Globus pallidus (tissue), 1 donor: Measurements from ENCODE around the gene GPR107.

Experiments used
- DNase-seq: peaks from one replicate; pipeline ENCODE4 v3.0.0-alpha.2; 2015; ENCODE audit warnings: low spot score

Gene GPR107

DNA sequence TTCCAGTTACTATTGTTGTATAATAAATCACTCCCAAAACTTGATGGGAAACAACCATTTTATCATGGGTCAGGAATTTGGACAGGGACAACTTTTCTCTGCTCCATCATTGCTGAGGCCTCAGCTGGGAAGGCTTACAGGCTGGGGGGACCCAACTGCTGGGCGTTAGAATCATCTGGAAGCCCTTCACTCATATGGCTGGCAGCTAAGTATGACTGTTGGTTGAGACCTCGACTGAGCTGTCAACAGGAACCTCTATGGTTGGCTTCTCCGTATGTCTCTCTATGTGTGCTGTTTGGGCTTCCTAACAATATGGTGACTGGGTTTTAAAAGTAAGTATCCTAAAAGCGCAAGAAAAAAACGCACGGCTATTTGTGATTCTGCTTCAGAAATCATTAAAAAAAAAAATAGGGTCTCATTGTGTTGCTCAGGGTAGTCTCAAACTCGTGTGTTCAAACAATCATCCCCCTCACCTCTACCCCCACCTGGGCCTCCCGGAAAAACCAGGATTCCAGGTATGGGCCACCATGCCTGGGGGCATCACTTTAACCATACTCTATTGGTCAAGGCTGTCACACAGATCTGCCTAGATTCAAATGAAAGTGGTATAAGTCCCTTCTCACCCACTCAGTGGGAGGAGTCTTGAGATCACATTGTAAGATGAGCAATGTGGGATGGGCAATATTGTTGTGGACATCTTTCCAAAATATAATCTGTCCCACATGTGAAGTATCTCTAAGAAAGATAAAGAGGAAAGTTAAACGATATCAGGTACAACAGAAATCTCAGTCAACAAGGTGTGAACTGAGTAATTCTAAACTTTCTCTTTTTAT lies 26.0 kb upstream of the GPR107 start:
- DNase-seq = no peak

DNA sequence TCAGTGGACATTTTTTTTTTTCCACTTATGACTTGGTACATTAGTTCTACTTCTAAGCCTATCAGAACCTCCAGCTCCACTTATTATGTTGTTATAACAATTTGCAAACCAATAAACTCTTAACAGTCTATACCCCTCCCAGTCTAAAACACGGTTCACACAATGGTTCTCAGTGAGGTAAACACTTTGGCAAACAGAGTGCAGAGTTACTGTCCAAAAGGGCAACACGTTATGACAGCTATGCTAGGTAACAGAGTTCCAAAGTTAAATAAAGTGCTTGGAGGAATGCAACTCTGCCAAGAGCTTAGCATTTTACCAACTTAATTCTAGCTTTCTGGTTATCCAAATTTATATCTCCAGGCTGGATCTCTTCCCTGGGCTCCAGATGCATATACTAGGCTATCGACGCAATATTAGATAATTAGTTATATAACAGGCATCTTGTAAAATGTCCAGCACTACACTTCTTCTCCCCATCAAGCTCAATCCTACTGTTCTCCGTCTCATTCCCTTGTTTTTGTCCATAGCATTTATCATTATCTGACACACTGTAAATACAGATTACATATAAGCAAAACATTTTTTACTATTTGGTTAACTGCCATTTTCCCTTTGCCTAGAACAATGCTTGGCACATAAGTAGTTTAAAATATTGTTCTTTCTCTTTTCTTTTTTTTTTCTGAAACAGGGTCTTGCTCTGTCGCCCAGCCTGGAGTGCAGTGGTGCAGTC lies 25.0 kb upstream of the GPR107 start:
- no peak for DNase-seq

DNA sequence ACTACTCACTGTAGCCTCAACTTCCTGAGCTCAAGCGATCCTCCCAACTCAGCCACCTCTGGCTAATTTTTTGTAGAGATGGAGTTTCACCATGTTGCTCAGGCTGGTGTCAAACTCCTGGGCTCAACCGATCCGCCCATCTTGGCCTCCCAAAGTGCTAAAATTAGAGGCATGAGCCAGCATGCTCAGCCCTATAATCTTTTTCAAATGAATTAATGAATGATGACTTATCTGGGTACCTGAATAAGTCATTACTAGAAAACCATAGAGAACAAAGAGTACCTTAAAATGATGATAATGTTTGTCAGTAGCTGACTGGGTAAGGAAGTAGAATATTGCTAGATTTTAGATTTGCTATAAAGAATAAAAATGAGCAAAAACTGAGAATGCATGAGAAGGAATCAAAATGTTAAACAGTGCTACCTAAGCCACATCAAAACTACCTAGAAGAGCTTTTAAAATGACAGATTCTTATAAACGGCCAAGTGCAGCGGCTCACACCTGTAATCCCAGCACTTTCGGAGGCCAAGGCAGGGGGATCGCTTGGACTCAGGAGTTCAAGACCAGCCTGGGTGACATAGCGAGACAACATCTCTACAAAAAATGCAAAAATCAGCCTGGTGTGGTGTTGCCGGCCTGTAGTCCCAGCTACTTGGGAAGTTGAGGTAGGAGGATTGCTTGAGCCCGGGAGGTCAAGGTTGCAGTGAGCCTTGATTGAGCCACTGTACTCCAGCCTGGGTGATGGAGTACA lies 24.3 kb upstream of the GPR107 start:
- DNase-seq = no peak

DNA sequence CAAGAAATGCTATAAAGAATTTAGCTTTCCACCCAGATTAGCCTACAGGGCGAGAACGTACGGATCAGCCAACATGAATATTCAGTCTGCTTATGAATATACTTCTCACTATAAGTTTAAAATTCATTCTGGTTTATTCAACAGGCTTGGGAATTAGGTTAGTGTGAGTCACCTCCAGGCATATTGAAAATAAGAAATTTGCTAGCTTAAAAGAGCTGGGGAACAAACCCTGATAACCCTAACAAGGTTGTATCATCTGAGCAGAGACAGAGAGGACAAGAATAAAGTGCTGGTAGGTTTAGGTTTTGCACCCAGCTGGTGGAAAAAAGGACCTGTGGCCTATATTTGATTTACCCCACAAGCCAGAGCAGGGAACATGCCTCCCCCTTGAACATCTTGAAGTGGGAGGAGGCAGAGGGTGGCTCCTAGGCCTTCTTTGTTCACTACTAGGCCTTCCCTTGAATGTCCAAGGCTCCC lies 23.0 kb upstream of the GPR107 start:
- no peak for DNase-seq

DNA sequence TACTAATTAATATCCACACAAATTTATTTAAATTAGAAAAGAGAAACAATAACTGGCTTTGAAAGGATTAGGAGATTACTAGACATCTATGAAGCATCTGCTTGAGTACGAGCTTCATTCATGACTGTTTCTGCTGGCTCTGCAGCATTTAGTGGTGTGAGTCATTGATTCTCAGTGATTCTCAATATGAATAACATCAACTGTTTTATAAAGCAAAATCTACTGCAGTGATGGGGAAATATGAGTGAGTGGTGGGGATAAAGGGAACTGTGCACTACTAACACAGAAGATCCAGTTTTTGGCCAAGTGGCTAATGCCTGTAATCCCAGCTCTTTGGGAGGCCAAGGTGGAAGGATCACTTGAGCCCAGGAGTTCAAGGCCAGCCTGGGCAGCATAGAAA lies 19.1 kb upstream of the GPR107 start:
- DNase-seq = no peak

DNA sequence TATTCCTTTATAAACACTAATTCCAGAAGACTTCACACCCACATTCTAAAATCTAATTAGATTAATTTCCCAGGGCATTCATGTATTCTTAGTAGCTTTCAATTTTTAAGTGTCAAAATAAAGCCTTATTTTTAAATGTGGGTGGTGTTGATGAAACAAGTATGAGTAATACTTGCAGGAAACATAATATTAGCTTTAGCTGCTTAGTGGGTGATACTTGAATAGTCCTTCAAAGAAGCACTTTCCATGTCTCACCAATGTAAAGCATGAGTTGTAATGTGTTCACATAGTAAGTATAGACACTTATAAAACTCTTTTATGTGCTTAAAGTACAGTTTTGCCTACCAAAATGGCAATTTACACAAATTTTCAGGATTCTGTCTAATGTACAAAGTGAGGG lies 17.6 kb upstream of the GPR107 start:
- no peak for DNase-seq

DNA sequence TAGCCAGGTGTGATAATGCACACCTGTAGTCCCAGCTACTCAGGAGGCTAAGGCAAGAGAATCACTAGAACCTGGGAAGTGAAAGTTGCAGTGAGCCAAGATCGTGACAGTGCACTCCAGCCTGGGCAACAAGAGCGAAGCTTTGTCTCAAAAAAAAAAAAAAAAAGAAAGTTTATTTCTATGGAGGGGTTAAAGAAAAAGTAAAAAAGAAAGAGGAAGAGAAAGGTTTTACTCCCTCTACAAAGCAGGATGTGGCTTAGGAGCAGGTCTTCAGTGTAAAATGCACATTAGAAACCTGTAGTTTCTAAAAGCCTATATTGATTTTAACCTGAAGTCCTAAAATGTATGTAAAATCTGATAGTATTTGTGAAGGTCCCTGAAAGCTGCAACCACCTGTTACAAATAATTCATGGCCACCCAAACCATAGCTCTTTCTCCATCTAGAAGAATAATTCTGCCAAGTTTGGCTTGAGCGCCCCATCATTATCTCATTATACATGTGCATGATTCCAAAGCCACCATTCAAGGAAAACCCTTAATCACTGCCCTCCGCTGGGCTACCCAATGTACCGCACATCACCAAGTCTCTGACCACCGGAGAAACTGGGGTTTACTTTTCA lies 14.1 kb upstream of the GPR107 start:
- no peak for DNase-seq

DNA sequence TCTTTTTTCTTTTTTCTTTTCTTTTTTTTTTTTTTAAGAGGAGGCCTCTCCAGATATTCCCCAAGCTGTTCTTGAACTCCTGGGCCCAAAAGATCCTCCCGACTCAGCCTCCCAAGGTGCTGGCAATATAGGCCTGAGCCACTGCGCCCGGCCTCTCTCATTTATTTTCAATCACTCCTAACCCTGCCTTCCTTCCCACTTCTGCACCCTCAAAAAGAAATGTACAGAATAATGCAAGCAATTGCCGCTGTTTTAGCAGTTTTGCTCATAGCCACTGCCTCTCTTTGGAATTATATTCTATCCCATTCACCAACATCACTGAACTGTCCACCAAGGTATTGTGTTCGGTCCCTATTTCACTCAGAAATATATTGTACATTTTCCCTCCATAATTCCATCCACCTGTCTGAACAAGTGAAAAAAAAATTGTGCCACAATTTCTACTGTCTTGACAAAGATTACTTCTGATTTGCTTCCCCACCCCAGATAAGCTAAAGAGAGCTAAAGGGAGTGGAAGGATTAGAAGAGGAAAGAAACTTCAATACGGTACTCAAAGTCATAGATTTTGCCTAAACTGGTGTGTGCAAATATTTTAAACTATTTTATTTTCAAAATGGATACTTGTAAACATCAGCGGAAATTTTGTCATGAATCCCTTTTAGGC lies 12.6 kb upstream of the GPR107 start:
- DNase-seq = no peak

DNA sequence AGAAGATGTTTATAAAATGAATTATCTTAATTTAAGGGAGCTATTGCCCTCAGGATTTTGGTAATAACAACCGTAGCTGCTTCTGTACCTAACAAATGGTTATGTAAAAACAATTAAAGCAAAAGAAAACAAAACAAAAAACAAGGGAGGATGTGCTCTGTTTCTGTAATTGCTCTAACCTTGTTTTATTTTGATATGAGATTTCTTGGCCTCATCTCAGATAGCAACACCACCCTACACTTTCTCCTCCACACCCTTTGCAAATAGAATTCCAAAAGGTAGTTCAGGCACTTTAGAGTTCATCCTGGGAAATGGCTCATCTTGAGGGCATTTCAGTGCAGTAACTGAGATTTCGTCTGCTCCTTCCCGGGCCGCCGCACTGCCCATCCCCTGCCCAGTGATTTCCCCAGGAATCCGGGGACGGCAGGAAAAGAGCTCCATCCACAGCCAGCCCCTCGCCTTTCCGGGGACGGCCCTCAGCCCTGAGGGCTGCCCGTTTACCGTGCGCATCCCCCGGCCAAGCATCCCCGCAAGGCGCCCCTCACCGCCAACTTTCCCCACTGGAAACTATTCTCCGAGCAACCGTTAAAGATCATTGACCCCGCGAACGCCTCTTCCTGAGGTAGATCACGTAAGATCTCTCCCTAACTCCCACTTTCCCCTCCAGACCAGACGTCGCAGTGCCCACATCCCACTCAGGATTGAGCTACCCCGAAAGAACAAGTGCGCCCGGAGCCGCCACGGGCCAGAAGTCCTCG lies 11.9 kb upstream of the GPR107 start:
- DNase-seq = no peak

DNA sequence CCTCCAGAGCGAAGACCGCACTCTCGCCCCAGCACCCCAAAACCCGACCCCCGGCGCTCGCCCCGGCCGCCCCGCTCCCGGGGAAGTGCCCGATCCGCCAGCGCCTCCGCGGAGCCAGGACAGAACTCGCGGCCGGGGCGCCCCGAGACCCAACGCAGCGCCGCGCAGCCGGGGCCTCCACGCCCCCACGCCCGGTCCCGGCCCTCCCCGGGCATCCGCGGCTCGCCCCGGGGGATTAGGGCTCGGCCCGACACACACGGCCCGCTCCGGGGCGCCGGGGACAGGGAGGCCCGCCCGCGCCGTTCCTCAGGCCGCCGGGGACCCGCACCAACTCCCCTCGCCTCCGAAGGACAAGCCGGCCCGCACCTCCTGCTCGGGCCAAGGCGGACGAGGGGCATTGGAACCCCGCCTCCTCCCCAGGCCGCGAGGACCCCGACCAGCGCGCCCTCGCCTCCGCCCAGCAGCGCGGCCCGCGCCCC lies 11.3 kb upstream of the GPR107 start:
- no peak for DNase-seq

DNA sequence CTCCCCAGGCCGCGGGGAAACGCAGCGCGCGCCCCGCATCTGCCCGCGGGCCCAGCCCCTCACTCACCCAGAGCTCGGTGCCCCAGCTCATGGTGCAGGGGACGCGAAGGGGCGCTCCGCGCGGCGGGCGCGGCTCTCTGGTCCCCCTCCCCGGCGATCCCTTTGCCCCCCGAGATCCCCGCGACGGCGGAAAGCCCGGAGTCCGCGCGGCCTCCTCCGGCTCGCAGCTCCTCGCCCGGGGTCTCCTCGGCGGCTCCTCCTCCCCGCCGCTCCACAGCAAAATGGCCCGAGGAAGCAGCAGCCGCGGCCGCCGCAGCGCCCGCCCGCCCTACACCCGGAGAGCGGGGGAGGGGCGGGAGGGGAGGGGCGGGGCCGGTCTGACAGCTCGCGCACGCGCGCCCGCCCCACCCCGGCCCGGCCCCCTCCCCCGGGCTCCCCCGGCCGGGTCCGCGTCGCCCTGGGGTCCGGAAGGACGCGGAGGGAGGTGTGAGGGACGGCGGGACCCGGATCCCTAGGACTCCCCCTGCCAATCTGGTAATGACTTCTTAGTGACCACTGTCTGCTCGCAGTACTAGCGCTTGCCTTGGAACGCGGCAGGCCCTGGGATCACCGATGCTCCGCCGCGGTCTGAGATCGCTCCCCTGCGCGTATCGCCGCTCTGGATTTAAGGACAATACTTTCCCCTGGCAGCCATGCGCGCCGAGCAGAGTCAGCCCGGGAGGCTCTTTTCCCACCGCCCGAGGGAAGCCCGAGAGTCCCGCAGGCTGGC lies 10.6 kb upstream of the GPR107 start, which contains the start of gene FNBP1:
TSS of gene FNBP1 (minus strand) at position 305 of the 769 bp plus-strand sequence. CDS start at position 91, 214 bp downstream.
- DNase-seq = peak; percentile 87

DNA sequence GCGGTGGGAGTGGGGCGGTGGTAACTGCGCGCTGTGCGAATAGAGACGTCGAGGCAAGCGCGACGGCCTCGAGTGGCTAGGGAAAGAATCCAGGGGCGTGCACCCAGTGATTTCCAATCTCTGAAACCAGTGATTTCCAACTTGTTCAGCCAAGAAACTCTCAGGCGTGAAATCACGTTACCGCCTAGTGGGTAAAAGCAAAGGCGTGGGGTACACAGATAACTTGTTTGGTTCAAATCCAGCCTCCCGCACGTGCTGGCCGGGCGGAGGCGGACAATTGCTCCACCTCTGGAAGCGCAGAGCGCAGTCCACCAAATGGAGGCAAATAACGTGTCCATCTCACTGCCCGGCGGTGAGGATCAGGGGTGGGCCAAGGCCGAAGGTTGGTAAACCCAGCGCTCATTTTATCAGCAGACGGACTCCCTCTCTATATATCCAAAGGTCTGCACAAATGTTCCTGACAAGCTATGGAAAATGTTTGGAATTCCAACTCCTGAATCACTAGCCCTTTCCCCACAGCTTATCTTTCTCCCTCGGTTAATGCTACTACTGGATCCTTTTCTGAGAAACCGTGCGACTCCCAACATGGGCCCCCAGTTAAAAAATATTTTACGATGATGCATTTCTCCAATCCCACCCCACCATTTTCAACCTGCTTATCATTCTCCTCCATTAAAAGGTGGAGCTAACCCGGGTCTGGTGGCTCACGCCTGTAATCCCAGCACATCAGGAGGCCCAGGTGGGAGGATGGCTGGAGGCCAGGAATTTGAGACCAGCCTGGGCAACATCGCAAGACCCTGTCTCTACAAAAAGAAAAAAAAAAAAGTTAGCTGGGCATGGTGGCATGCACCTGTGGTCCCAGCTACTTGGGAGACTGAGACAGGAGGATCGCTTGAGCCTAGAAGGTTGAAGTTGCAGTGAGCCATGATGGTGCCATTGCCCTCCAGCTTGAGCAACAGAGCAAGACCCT lies 9.8 kb upstream of the GPR107 start:
- no peak for DNase-seq

DNA sequence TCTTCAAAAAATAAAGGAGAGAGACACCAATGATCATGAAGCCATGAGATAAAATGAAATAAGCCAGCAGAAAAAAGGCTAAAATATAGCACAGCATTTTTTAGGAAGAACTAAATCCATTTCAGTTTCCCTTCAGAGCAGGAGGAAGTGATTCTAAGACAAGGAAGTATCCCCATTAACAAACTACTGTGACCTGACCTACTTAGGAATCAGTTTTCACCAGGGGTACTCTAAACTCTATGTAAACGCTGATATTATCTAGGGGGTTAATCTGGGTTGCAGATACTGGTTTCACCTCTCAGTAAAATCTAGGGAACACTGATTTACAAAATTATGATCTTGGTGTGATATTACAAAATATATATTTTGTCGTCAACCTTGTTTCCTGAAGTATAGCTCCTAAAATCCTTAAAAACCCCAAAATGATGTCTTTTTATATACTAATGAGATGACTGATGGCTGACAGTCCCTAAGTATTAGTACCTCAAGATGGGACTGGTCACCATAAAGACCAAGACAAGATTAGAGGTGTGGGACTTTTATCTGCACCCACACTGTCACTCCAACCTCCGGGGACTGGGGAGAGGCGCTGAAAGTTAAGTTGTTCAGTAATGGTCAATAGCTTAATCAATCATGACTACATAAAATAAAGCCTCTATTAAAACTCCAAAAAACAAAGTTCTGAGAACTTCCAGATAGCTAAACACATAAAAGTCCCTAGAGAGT lies 7.8 kb upstream of the GPR107 start:
- no peak for DNase-seq

DNA sequence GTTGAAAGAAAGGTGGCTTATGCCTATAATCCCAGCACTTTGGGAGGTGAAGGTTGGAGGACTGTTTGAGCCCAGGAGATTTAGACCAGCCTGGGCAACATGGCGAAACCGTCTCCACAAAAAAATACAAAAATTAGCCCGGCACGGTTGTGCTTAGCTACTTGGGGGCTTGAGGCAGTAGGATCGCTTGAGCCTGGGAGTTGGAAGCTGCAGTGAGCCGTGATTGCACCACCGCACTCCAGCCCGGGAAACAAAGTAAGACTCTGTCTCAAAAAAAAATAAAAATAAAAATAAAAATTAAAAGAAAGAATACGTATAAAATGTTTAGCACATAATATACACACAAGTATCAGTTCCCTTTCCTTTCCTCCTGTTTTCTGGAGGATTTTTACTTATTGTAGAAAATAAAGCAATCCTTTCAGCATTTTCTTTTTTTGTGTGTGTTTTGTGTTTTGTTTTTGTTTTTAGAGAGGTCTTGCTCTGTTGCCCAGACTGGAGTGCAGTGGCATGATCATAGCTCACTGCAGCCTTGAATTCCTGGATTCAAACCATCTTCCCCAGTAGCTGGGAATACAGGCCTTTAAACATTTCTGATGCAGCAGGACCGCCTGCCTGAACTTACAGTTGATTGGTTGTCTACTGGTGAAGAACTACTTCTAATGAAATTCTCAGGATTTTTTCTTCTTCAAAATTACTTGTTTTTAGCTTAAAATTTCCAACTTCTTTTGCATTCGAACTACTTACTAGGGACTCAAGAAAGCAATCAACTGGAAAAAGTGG lies 4.1 kb upstream of the GPR107 start:
- no peak for DNase-seq

DNA sequence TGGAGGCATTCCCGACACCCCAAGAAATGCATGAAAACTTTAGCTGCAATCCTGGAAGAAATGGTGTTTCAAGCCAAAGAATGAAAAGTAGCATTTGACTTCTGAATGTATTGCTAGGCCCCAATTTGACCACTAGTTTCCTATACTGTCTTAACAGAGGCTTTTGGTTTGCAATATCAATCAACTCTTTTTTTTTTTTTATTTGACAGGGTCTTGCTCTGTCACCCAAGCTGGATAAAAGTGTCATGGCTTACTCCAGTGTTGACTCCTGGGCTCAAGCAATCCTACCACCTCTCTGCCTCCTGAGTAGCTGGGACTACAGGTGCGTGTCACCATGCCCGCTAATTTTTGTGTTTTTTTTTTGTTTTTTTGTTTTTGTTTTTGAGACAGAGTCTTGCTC lies 3.2 kb upstream of the GPR107 start:
- DNase-seq = no peak

DNA sequence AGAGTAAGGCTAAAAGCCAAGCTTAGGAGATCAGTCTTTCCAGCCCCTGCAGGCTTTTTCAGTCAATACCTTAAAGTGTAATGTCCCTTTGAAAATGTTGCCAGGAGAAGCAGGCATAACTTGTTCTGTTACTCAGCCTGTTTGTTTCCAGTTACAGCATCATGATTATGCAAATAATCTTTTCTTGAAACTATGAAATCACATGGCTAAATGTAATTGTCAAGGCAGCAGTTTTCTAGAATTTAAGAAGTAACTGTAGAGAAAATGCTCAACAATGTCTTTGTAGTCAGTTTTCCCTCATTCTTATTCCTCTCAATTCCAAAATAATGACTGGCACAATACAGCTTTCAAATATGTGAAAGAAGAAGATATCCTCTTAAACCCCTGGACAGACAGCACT lies 1.9 kb upstream of the GPR107 start:
- no peak for DNase-seq

DNA sequence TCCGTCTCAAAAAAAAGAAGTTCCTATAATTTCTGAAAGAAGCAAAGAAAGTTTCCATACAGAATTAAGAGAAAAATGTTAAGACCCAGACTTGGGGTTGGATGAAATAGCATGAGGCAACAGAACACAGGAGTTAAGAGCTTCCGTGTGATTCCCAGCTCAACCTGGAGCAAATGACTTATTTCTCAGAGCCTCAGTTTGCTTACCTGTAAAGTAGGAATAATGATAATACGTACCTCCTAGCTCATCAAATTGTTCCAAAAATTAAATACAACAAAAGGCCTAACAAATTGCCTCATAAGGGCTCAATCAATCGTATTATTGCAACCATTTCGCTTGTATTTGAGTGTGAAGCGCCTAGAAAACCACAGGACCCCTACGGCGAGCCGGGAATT lies 600 bp upstream of the GPR107 start:
- DNase-seq = no peak
